Stromal cell of bone marrow (primary cell): ENCODE data around the gene PIP5KL1.
"Not testable (repeated sequence)": the region's sequence is repeated elsewhere in the genome, so short reads cannot be mapped to it uniquely, and the experiment has no call there.

Experiments
- DNase-seq: peaks from one replicate; pipeline ENCODE4 v3.0.0-alpha.2; 2012; ENCODE audit warnings: low read depth

PIP5KL1 gene

DNA sequence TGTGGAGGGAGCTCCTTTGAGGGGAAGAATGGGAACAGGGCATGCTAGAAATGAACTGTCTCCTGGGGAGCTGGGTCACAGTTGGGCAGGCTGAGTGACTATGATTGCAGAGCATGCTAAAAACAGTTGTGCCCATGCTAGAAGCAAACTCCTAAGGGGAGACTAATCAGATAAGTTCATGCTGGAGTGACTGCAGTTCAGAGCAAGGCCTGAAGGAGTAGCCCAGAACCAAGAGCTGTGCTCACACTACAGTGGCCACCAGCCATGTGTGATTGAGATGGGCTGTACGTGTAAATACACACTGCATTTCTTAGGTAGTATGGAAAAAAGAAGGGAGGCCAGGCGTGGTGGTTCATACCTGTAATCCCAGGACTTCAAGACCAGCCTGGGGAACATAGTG, 42.8 kb downstream of the PIP5KL1 start:
- DNase-seq: no peak

DNA sequence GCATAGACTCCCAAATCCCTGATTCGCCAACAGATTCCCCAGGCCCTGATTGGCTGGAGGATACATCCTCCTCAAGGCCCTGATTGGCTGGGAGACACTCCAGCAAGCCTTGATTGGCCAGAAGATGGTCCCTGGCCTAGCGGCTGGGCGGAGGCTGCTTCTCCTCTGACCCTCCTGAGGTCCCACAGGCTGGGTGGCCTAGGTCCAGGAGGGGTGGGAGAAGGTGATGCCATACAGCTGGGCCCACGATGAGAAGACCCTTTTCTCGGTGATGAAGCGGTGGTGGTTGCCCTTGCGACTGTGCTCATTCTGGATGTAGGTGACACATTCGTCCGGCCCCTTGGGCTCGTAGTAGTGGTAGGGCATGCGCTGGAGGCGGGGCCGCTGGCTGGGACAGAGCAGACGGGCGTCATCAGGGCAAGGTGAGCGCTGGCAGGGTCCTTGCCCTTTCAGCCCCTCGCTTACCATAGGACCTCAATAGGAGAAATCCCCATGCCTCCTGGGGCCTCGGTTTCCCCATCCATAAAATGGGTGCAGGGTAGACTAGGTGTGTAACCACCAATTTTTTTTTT, 44.1 kb downstream of the PIP5KL1 start:
- no peak for DNase-seq

DNA sequence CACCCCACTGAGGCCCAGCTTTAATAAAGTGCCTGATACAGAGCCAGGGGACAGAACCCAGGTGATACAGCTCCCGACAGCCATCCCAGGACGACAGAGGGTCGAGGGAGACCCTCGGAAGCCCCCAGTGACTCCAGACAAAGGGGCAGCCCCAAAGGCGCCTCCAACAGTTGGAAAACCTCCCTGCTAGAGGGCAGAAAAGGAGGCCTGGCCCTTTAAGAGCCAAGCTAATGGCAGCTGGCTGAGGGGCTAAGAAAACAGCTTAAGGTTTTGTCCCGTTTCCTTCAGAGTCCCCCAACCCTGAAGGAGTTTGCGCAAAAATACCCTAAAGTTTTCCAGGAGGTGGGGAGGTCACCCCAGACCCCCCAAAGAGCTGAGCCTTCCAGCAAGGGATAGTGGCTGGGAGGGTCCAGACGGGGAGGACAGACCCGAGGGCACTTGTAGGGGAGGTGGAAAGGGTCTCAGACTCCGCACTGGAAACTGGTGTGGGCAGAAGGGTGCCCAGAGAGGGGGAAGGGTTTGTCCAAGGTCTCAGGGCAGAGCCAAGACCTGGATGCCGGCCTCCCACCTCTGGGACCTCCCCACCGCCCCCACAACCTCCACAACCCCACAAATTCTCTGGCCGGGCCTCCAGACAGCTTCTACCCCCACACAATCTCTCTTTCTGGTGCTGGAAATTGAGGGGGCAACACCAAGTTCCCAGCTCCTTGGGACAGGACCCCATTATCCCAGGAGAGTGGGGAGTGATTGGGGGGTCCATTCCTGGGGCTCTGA, 44.9 kb downstream of the PIP5KL1 start:
- DNase-seq: no peak

DNA sequence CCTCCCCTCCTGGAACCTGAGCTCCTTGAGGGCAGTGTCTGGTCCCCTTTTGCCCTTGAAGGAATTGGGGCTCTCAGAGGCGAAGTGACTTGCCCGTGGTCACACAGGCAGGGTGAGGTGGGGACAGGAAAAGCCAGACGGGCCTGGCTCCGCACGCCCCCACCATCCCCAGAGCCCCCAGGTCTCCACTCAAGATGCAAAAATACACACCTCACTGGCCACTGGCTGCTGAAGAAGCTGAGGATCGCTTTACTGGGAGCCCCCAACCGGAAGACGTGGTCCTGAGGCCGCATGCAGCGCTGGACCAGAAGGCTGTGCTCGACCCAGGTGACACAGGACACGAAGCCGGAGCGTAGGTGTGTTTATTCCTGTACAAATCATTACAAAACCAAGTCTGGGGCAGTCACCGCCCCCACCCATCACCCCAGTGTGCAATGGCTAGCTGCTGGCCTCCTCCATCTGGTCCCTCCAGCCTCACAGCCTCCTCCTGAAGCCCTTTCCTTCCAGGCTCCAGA, 45.5 kb downstream of the PIP5KL1 start:
- no peak for DNase-seq

- no peak for DNase-seq
Measured at GRCh38 chr9:127884427-127884911, 46.1 kb downstream of the PIP5KL1 start.

GRCh38 chr9:127883959-127884358, 46.6 kb downstream of the PIP5KL1 start:
- no peak for DNase-seq

DNA sequence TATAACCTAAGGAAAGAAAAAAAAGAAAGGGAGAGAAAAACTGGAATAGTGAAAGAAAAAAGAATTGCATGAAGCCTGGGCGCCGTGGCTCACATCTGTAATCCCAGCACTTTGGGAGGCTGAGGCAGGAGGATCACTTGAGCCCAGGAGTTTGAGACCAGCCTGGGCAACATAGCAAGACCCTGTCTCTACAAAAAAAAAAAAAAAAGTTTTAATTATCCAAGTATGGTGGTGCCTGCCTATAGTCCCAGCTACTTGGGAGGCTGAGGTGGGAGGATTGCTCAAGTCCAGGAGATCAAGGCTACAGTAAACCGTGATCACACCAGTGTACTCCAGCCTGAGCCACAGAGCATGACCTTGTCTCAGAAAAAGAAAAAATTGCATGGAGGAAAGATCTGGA, 48.9 kb downstream of the PIP5KL1 start:
- not testable (repeated sequence) for DNase-seq

DNA sequence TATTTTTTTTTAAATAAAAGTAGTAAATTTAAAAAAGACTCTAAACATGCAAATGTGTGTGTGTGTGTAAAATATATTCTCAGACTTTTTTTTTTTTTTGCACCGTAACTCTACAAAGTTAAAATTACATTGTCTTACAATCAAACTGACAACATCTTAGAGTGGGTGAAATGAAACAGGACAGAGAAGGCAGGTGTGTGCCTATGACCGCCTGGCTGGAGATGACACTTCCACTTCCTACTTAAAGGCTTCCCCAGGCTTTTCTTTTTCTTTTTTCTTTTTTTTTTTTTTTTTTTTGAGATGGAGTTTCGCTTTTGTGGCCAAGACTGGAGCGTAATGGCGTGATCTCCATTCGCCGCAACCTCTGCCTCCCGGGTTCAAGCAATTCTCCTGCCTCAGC, 50.4 kb downstream of the PIP5KL1 start:
- no peak for DNase-seq

DNA sequence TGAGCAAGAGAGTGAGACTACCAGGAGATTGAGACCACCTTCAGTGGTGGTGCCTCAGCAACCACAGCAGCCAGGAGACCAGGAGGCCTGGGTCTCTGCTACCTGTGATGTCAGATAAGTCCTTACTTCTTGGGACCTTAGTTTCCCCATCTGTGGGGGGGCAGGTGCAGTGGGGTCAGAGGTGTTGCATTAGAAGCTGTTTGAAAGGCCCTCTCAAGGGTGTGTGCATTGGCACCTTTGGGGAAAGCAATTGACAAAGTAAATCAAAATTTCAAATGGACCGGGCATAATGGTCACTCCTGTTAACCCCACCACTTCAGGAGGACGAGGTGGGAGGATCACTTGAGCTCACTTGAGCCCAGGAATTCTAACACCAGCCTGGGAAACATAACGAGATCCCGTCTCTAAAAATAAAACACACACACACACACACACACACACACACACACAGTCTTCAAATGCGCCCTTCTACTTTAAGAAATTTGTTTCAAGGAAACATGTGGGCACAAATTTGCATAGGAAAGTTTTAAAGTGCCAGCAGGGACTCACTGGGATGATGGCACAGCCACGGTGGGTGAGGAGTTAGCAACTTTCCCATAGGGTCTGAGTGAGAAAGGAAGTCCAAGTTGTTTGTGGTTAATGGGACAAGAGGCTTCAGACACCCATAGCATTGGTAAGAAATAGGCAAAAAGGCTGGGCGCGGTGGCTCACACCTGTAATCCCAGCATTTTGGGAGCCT, 51.8 kb downstream of the PIP5KL1 start:
- no peak for DNase-seq

DNA sequence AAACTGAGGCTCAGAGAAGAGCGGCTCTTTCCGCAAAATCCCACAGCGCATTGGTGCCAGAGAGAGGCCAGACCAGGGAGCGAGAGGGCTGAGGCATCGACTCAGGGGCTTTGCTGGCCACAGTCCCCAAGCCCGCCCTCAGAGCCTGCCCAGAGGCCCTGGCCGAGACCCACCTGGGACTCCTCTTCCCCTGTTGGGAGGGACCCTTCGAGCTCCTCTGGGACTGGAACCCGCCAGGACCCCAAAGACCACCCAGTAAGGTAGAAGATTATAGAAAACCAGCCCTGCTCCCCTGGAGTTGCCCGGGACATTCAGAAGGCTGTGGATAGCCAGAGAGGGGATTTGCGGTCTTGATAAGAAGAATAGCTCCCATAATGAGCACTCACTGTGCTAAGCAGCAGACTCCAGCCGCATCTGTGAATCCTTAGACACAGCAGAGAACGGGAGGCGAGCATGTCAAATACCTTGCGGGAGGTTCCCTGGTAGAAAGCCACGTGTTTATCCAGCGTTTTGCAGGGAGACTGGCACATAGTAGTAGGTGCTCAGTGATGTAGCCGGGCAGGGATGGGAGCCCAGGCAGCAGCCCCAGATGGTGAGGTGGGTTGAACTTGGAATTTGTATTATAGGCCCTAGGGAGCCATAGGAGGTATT, 52.5 kb downstream of the PIP5KL1 start:
- DNase-seq: no peak

DNA sequence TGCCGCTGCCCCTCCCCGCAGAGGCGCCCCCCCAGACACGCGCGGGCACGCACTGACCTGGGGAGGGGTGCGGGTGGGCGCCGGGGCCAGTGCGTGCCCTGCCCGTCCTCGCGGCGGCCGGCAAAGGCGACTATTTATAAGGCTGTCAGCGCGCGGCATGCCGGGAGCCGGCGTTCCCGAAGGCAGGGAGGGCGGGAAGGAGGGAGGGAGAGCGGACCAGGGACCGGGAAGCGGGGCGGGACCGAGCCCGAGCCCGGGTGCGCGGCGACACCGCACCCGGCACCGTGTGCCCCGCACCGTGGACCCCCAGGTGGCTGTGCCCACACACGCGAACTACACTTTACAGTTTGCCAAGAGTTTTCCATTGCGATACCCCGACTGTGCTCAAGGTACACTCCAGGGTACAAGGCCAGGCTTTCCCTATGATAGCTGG, 53.0 kb downstream of the PIP5KL1 start, which contains the start of gene AK1:
Gene AK1 (minus strand): TSS at position 110 of the 433 bp plus-strand sequence. CDS start 3,058 bp downstream, outside the sequence.
- DNase-seq: no peak

DNA sequence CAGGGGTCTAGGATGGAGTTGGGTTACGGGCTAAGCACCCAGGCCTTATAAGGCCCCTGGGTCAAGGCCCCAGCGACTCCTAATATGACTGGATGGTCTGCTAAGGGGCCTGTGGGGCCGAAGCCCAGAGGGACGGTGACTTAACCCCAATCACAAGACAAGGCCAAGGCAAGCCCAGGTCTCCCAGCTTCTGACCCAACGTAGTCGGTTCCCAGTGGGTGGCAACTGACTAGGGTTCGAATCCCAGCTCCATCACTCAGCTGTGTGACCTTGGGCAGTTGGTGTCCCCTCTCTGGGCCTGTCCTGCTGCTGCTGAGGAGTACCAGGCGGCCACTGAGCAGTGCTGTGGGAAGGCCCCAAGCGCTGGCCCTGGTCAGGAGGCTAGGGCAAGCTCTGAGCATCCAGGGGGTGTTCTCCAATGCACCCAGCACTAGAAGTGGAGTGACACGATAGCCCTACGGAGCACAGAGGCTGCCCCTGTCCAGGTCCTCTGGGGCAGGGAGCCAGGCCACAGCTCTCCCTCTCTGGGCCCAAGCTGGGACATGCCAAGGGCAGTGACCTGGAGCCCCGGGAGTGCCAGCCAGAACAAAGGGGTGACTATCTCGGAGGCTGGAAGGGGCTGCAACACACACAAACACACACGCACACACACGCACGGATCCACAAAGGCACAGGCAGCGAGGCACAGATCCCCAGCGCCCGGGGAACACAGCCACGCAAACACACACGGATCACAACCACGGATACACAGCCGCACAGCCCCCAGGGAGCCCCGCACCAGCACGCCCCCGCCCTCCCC, 53.6 kb downstream of the PIP5KL1 start:
- no peak for DNase-seq

GRCh38 chr9:127876026-127876763, 54.4 kb downstream of the PIP5KL1 start:
- no peak for DNase-seq

GRCh38 chr9:127875306-127875966, 55.1 kb downstream of the PIP5KL1 start:
- peak; percentile 63 for DNase-seq

DNA sequence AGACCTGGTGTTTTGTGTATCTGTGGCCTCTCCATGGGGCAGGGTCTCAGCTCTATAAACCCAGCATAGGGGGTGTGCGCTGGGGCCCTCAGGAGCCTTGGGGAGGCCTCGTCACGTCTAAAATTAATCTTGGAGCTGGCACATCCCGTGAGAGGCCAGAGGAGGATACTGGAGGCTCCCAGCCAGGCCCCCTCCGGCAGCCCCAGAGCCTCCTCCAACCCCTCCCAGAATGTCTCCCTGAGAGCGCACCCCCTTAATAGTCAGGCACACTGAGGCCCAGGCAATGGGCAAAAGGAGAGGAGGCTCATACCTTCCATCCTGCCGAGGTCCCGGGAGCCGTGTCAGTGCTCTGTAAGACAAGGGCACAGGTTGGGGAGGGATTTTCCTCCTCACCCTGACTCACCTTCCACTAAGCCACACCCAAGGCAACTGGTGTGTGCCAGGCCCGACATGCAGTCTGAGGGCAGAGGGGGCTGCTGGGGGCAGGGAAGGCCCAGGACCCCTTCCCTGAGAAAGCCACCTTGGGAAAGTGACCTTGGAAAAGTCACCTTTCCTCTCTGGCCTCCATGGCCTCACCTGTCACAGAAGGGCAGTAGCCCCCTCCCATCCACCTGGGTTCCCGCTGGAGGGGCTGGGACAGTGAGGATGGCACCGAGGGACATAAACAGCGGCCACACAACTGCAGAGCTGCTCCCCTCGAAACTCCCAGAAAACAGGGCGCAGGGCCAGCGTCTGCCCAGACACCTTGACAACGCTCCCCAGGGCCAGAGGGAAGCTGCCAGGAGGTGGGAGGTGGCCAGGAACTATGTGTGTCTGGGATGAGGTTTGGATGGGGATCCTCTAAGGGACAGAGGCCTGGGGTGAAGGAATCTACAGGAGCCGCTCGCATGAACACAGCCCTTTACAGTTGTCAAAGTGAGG, 56.0 kb downstream of the PIP5KL1 start:
- DNase-seq: no peak

DNA sequence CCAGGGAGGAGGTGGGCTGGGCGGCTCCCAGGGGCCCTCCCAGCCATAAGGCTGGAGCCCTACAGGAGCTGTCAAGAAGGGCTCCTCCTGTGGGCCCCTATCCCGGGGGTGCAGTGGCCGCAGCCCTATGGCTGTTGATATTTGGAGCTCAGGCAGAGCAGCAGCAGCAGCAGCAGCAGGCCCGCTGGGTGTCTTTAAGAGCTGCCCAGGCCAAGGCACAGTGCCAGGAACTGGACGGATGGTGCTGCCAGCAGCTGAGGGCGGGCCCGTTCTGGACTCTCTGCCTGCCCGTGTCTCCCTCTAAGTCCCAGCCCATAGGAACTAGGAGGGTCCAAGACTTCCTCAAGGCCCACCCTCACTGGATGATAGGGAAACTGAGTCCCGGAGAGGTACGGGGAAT, 56.7 kb downstream of the PIP5KL1 start:
- peak; percentile 61 for DNase-seq

DNA sequence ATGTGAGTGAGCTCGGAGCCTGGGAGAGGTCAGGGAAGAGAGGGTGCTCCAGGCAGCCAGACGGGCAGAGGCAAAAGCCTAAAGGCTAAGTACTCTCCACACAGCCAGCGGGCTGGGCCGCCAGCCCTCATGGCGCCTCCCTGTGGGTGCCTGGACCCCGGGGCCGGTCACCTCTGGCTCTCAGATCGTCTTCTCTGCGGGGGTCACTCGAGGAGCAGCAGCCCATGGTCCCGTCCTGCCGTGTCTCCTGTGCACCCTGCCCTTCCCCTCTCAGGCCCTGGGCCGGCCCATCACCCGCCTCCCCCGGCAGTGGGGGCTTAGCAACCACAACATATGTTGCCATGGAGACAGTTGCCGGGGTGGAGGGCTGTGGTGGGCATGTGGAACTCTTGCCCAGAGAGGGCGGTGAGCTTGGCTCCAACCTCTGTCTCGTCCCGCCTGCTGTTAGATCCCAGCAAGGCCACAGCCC, 57.3 kb downstream of the PIP5KL1 start:
- DNase-seq: no peak

GRCh38 chr9:127872369-127873222, 58.0 kb downstream of the PIP5KL1 start:
- DNase-seq: no peak
